ENCODE data around the gene CLMP.

The CLMP gene

GRCh38 chr11:123197711-123198110, 2.7 kb upstream of the CLMP start:
- no peak overlapping the region for H3K27ac ChIP-seq (replicated peaks)

GRCh38 chr11:123196060-123196714, 1.1 kb upstream of the CLMP start:
- Histone ChIP-seq H3K27me3 (ENCODE audit: insufficient read depth, poor library complexity, severe bottlenecking) (peaks cover 45% of the 10 kb centered on the region), H3K27ac (replicated peaks) (no peak overlapping the region), H3K4me3 (replicated peaks; ENCODE audit: insufficient read depth, low read length) (no peak overlapping the region)
- no peak for DNase-seq (ENCODE audit: low read depth in 1 of 2, low spot score in 1 of 2)
- TF ChIP-seq SPI1 (IDR thresholded peaks at IDR 0.05; ENCODE audit: borderline replicate concordance, low read depth) (no peak), GABPA (IDR thresholded peaks at IDR 0.05; ENCODE audit: low read depth) (no peak), POLR2AphosphoS5 (IDR thresholded peaks at IDR 0.05; ENCODE audit: low read depth) (no peak)
- TF ChIP-seq, protein P1, sequence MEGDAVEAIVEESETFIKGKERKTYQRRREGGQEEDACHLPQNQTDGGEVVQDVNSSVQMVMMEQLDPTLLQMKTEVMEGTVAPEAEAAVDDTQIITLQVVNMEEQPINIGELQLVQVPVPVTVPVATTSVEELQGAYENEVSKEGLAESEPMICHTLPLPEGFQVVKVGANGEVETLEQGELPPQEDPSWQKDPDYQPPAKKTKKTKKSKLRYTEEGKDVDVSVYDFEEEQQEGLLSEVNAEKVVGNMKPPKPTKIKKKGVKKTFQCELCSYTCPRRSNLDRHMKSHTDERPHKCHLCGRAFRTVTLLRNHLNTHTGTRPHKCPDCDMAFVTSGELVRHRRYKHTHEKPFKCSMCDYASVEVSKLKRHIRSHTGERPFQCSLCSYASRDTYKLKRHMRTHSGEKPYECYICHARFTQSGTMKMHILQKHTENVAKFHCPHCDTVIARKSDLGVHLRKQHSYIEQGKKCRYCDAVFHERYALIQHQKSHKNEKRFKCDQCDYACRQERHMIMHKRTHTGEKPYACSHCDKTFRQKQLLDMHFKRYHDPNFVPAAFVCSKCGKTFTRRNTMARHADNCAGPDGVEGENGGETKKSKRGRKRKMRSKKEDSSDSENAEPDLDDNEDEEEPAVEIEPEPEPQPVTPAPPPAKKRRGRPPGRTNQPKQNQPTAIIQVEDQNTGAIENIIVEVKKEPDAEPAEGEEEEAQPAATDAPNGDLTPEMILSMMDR (IDR thresholded peaks at IDR 0.05; ENCODE audit: insufficient read depth, low read length), result no peak
- TF ChIP-seq, protein P2, sequence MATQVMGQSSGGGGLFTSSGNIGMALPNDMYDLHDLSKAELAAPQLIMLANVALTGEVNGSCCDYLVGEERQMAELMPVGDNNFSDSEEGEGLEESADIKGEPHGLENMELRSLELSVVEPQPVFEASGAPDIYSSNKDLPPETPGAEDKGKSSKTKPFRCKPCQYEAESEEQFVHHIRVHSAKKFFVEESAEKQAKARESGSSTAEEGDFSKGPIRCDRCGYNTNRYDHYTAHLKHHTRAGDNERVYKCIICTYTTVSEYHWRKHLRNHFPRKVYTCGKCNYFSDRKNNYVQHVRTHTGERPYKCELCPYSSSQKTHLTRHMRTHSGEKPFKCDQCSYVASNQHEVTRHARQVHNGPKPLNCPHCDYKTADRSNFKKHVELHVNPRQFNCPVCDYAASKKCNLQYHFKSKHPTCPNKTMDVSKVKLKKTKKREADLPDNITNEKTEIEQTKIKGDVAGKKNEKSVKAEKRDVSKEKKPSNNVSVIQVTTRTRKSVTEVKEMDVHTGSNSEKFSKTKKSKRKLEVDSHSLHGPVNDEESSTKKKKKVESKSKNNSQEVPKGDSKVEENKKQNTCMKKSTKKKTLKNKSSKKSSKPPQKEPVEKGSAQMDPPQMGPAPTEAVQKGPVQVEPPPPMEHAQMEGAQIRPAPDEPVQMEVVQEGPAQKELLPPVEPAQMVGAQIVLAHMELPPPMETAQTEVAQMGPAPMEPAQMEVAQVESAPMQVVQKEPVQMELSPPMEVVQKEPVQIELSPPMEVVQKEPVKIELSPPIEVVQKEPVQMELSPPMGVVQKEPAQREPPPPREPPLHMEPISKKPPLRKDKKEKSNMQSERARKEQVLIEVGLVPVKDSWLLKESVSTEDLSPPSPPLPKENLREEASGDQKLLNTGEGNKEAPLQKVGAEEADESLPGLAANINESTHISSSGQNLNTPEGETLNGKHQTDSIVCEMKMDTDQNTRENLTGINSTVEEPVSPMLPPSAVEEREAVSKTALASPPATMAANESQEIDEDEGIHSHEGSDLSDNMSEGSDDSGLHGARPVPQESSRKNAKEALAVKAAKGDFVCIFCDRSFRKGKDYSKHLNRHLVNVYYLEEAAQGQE (IDR thresholded peaks at IDR 0.05; ENCODE audit: insufficient replicate concordance, low read depth), result no peak

More at GRCh38 chr11:123197711-123198110, 2.7 kb upstream of the CLMP start:
- DNase-seq (ENCODE audit: low read depth in 1 of 2, low spot score in 1 of 2), result no peak
- TF ChIP-seq, protein P2 (IDR thresholded peaks at IDR 0.05; ENCODE audit: insufficient replicate concordance, low read depth), result no peak
- TF ChIP-seq GABPA (IDR thresholded peaks at IDR 0.05; ENCODE audit: low read depth) (no peak), SPI1 (IDR thresholded peaks at IDR 0.05; ENCODE audit: borderline replicate concordance, low read depth) (no peak), POLR2AphosphoS5 (IDR thresholded peaks at IDR 0.05; ENCODE audit: low read depth) (no peak)
- TF ChIP-seq, protein P1 (IDR thresholded peaks at IDR 0.05; ENCODE audit: insufficient read depth, low read length), result no peak
- Histone ChIP-seq H3K27me3 (ENCODE audit: insufficient read depth, poor library complexity, severe bottlenecking) (peaks cover 44% of the 10 kb centered on the region), H3K4me3 (replicated peaks; ENCODE audit: insufficient read depth, low read length) (no peak overlapping the region)

GRCh38 chr11:123194337-123195187, 486 bp downstream of the CLMP start:
- TF ChIP-seq, protein P2 (IDR thresholded peaks at IDR 0.05; ENCODE audit: insufficient replicate concordance, low read depth), result no peak
- TF ChIP-seq GABPA (IDR thresholded peaks at IDR 0.05; ENCODE audit: low read depth) (no peak), SPI1 (IDR thresholded peaks at IDR 0.05; ENCODE audit: borderline replicate concordance, low read depth) (no peak), POLR2AphosphoS5 (IDR thresholded peaks at IDR 0.05; ENCODE audit: low read depth) (no peak)
- TF ChIP-seq, protein P1 (IDR thresholded peaks at IDR 0.05; ENCODE audit: insufficient read depth, low read length), result no peak
- H3K27ac ChIP-seq (replicated peaks), result no peak overlapping the region
- DNase-seq (ENCODE audit: low read depth in 1 of 2, low spot score in 1 of 2), result no peak
- no peak overlapping the region for H3K4me3 ChIP-seq (replicated peaks; ENCODE audit: insufficient read depth, low read length)
- H3K27me3 ChIP-seq (ENCODE audit: insufficient read depth, poor library complexity, severe bottlenecking), result peaks cover 45% of the 10 kb centered on the region
